WTC11 (cell line): ENCODE data around the gene FZD7.

ENCODE experiments used
- PRDM15 ChIP-seq: sonication (generic); formaldehyde crosslinking; IDR thresholded peaks from 2 replicates; pipeline ENCODE4 v1.8.0; 2022; ENCODE audit warnings: missing genetic modification reagents
- TF ChIP-seq, protein P1 (sequence below): fragments of 200-600 bp; IDR thresholded peaks from 2 replicates; pipeline ENCODE4 v1.8.0; 2022; ENCODE audit warnings: antibody characterized with exemption

DNA sequence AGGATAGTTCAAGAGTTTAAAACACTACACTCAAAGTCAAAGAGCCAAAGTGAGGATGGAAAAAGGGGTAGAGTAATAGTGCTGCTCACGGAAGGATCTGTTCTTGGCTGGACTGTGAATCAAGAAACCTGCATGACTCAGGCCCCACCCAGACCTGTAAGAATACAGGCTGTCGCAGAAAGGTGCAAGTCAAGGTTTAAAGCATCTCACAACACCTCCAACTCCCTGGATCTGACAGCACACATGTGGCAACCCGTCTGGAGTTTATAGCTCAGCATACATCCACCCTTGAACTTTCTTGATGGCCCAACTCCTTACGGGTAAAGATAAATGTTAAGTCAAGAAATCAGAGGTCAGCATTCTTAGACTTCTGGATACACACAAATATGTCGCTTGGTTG is 45.7 kb downstream of the FZD7 start:
- TF ChIP-seq PRDM15 (CRISPR knock-in tag) = no peak
- TF ChIP-seq, protein P1, sequence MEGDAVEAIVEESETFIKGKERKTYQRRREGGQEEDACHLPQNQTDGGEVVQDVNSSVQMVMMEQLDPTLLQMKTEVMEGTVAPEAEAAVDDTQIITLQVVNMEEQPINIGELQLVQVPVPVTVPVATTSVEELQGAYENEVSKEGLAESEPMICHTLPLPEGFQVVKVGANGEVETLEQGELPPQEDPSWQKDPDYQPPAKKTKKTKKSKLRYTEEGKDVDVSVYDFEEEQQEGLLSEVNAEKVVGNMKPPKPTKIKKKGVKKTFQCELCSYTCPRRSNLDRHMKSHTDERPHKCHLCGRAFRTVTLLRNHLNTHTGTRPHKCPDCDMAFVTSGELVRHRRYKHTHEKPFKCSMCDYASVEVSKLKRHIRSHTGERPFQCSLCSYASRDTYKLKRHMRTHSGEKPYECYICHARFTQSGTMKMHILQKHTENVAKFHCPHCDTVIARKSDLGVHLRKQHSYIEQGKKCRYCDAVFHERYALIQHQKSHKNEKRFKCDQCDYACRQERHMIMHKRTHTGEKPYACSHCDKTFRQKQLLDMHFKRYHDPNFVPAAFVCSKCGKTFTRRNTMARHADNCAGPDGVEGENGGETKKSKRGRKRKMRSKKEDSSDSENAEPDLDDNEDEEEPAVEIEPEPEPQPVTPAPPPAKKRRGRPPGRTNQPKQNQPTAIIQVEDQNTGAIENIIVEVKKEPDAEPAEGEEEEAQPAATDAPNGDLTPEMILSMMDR = no peak
